Progenitor cell of endocrine pancreas (in vitro differentiated cells): ENCODE results near the gene VPS13A. TPM values are rescaled to one million over a fixed set of nuclear protein-coding genes. Genes with fewer than 3 reads are reported as not detected.
"Not testable (repeated sequence)": the region's sequence is repeated elsewhere in the genome, so short reads cannot be mapped to it uniquely, and the experiment has no call there.

ENCODE experiments used
- DNase-seq: peaks from one replicate; pipeline ENCODE4 v3.0.0; 2021; ENCODE audit warnings: low spot score; ENCODE audit not compliant: unreplicated experiment
- H3K27ac Mint-ChIP-seq: 2 replicates; pipeline ENCODE4 v1.8.0; 2021; ENCODE audit warnings: mild to moderate bottlenecking, moderate library complexity, mixed read lengths
- H3K27me3 Mint-ChIP-seq: 2 replicates; pipeline ENCODE4 v1.8.0; 2021; ENCODE audit warnings: mixed read lengths
- H3K36me3 Mint-ChIP-seq: 2 replicates; pipeline ENCODE4 v1.8.0; 2022; ENCODE audit warnings: mixed read lengths; ENCODE audit not compliant: insufficient read depth
- H3K4me1 Mint-ChIP-seq: 2 replicates; pipeline ENCODE4 v1.8.0; 2021; ENCODE audit warnings: low read depth, mixed read lengths
- H3K4me3 Mint-ChIP-seq: 2 replicates; pipeline ENCODE4 v1.8.0; 2021; ENCODE audit warnings: low read depth, mild to moderate bottlenecking, moderate library complexity, mixed read lengths
- H3K9me3 Mint-ChIP-seq: 2 replicates; pipeline ENCODE4 v1.8.0; 2021; ENCODE audit warnings: low read depth, mixed read lengths
- total RNA-seq: library from RNA; stranded (reverse); gene quantifications from 2 replicates; pipeline ENCODE4 v1.2.1, GENCODE V29; 2021
- TF ChIP-seq, protein P1 (sequence below): fragments of 200-600 bp; sonication (generic); IDR thresholded peaks from one replicate; pipeline ENCODE4 v1.5.0; 2021; ENCODE audit warnings: antibody characterized with exemption, mild to moderate bottlenecking; ENCODE audit not compliant: unreplicated experiment

Gene VPS13A
- total RNA-seq, 1 donor from 2014 or later, result 54.1 TPM

DNA sequence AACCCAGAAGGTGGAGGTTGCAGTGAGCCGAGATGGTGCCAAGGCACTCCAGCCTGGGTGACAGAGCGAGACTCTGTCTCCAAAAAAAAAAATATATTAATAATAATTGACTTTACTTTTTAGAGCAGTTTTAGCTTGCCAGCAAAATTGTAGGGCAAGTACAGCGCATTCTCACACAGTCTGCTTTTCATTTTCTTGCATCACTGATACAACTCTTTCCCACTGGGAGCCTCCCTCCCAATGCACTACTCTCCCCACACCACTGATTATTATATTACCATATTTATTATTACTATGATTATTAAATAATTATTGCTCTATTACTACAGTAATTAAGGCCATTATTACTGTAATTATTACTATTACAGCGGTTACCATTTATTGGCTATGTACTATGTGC, 257.9 kb downstream of the VPS13A start:
- TF ChIP-seq, protein P1, sequence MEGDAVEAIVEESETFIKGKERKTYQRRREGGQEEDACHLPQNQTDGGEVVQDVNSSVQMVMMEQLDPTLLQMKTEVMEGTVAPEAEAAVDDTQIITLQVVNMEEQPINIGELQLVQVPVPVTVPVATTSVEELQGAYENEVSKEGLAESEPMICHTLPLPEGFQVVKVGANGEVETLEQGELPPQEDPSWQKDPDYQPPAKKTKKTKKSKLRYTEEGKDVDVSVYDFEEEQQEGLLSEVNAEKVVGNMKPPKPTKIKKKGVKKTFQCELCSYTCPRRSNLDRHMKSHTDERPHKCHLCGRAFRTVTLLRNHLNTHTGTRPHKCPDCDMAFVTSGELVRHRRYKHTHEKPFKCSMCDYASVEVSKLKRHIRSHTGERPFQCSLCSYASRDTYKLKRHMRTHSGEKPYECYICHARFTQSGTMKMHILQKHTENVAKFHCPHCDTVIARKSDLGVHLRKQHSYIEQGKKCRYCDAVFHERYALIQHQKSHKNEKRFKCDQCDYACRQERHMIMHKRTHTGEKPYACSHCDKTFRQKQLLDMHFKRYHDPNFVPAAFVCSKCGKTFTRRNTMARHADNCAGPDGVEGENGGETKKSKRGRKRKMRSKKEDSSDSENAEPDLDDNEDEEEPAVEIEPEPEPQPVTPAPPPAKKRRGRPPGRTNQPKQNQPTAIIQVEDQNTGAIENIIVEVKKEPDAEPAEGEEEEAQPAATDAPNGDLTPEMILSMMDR, result no peak
- H3K9me3 Mint-ChIP-seq, result no peaks in the 10 kb centered on the region
- no peak overlapping the region for H3K4me3 Mint-ChIP-seq
- H3K27ac Mint-ChIP-seq, result no peak overlapping the region
- no peaks in the 10 kb centered on the region for H3K4me1 Mint-ChIP-seq
- H3K27me3 Mint-ChIP-seq, result peaks cover 14% of the 10 kb centered on the region
- DNase-seq, result no peak
- H3K36me3 Mint-ChIP-seq, result no peaks in the 10 kb centered on the region

GRCh38 chr9:77435688-77436087, 258.4 kb downstream of the VPS13A start:
- TF ChIP-seq, protein P1, result no peak
- no peaks in the 10 kb centered on the region for H3K4me1 Mint-ChIP-seq
- H3K4me3 Mint-ChIP-seq, result no peak overlapping the region
- H3K27me3 Mint-ChIP-seq, result peaks cover 14% of the 10 kb centered on the region
- no peak for DNase-seq
- no peaks in the 10 kb centered on the region for H3K36me3 Mint-ChIP-seq
- H3K27ac Mint-ChIP-seq, result no peak overlapping the region
- no peaks in the 10 kb centered on the region for H3K9me3 Mint-ChIP-seq

DNA sequence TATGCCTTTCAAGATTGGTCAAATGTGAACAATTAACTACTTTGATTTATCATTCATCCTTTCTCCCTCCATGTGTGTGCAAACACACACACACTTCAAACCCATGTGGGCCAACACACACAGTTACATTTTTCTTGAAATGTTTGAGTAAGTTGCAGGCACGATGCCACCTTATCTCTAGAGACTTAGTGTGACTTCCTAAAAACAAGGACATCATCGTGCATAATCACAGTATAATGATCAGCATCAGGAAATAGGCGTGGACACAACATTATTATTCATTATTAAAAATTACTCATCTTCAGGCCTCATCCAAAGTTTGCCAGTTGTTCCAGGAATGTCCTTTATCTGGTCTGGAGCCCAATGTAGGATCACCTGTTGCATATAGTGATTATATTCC, 261.3 kb downstream of the VPS13A start:
- H3K4me1 Mint-ChIP-seq, result no peaks in the 10 kb centered on the region
- no peaks in the 10 kb centered on the region for H3K36me3 Mint-ChIP-seq
- DNase-seq, result no peak
- no peak overlapping the region for H3K27ac Mint-ChIP-seq
- H3K9me3 Mint-ChIP-seq, result no peaks in the 10 kb centered on the region
- TF ChIP-seq, protein P1, result no peak
- H3K4me3 Mint-ChIP-seq, result no peak overlapping the region
- peaks cover 19% of the 10 kb centered on the region for H3K27me3 Mint-ChIP-seq

DNA sequence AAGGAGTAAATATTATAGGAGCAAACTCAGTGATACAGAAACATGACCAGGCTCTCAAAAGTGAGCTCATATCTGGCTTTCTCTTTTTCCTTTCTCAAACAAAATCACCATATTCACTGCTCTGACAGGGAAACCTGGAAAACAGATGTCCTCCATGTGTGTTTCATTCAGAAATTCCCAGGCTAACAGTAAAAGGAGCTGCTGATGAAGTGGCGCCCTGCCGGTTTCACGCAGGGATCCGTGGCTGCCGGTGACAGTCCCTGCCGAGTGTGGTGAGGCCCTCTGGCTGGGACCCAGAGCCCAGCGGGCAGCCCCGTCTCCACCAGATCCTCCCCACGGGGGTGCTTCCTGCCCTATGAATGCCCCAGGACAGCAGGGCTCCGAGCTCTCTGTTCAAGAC, 262.7 kb downstream of the VPS13A start:
- H3K4me1 Mint-ChIP-seq, result no peaks in the 10 kb centered on the region
- TF ChIP-seq, protein P1, result no peak
- H3K9me3 Mint-ChIP-seq, result no peaks in the 10 kb centered on the region
- H3K27ac Mint-ChIP-seq, result no peak overlapping the region
- no peaks in the 10 kb centered on the region for H3K36me3 Mint-ChIP-seq
- H3K4me3 Mint-ChIP-seq, result no peak overlapping the region
- H3K27me3 Mint-ChIP-seq, result peaks cover 20% of the 10 kb centered on the region
- DNase-seq, result no peak

DNA sequence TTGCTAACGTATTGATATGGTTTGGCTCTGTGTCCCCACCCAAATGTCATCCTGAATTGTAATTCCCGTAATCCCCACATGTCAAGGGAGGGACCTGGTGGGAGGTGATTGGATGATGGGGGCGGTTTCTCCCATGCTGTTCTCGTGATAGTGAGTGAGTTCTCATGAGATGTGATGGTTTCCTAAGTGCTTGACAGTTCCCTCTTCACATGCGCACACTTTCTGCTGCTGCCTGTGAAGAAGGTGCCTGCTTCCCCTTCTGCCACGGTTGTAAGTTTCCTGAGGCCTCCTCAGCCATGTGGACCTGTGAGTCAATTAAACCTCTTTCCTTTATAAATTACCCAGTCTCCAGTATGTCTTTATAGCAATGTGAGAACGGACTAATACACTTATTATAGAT, 263.8 kb downstream of the VPS13A start:
- not testable (repeated sequence) for H3K4me1 Mint-ChIP-seq, H3K36me3 Mint-ChIP-seq, H3K27ac Mint-ChIP-seq, H3K9me3 Mint-ChIP-seq, DNase-seq, H3K4me3 Mint-ChIP-seq
- peaks cover 20% of the 10 kb centered on the region for H3K27me3 Mint-ChIP-seq

DNA sequence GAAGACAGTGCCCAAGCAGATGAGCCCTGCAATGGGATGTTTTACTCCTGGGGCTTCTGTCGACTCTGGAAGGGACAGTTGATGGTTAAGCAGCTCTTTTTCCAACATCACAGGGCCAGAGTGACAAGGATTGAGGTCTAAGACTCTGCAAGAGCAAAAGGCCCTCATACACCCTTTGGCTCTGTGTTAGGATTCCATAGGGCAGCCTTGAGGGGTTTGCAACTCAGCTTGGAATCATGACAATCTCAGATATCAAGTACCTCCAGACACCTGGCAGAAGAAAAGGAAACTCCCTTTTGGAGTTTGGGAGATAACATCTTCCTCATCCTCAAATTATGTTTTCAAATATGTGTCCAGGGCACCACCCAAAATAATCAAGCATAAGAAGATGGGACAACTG, 265.1 kb downstream of the VPS13A start:
- no peaks in the 10 kb centered on the region for H3K36me3 Mint-ChIP-seq
- no peak overlapping the region for H3K4me3 Mint-ChIP-seq
- H3K27ac Mint-ChIP-seq, result no peak overlapping the region

More for the DNA sequence above, 265.1 kb downstream of the VPS13A start:
- no peak for DNase-seq
- H3K9me3 Mint-ChIP-seq, result peaks cover 2% of the 10 kb centered on the region
- TF ChIP-seq, protein P1, result no peak
- peaks cover 16% of the 10 kb centered on the region for H3K27me3 Mint-ChIP-seq
- H3K4me1 Mint-ChIP-seq, result no peaks in the 10 kb centered on the region
